ENCODE results near the gene PUS3. TPM values are rescaled to one million over a fixed set of nuclear protein-coding genes. Genes with fewer than 3 reads are reported as not detected.

Gene PUS3
- total RNA-seq, 2 experiments from 2014 or later: 8.6 to 10.2 TPM

DNA sequence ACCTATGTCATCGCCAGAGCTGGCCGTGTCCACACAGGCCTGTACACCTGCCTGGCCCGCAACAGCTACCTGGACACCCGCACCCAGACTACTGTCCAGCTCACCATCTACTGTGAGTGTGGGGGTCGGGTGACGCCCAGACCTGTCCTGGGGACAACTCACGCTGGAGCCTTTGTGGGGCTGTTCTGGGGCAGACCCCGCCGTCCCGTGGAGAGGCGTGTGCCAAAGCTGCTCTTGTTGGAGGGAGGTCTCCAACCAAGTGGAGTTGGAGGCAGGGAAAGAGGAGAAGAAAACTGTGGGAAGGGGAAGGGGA is 47.1 kb upstream of the PUS3 start:
- no peaks in the 10 kb centered on the region for H3K9me3 ChIP-seq (ENCODE audit: low read length)
- intact Hi-C loops (cut with micrococcal nuclease; ENCODE audit: unreplicated experiment): no loop called here
- ChIA-PET POLR2A (interaction anchor here (0.6 kb wide), 1 partner anchor 190 kb away, joined by 3 read pairs; no protein-coding TSS in a partner anchor), CTCF (ENCODE audit: unreplicated experiment) (no interaction called here)
- H2AFZ ChIP-seq (ENCODE audit: low read length): no peak overlapping the region
- no peaks in the 10 kb centered on the region for H3K79me2 ChIP-seq (ENCODE audit: insufficient read depth, low read depth, low read length)
- no peak overlapping the region for H3K4me3 ChIP-seq (ENCODE audit: low read depth, low read length, poor library complexity, severe bottlenecking)
- TF ChIP-seq EZH2phosphoT487 (IDR thresholded peaks at IDR 0.05; ENCODE audit: borderline replicate concordance, low read depth, low read length) (no peak), CTCF (conservative IDR thresholded peaks at IDR 0.05; ENCODE audit: low read length) (no peak)
- no peaks in the 10 kb centered on the region for H3K36me3 ChIP-seq (ENCODE audit: insufficient read depth, low read length)
- no peak for DNase-seq (ENCODE audit: low spot score)
- H3K4me2 ChIP-seq (ENCODE audit: low read length): no peak overlapping the region
- H3K9me2 ChIP-seq (ENCODE audit: insufficient read depth, low read length): no peaks in the 10 kb centered on the region
- no TSS peak for BruUV-seq (replicated peaks)
- H3K4me1 ChIP-seq (ENCODE audit: insufficient read depth, low read length, poor library complexity, severe bottlenecking): no peaks in the 10 kb centered on the region
- no peak overlapping the region for H3K27ac ChIP-seq (ENCODE audit: low read depth, low read length, poor library complexity, severe bottlenecking)
- H4K20me1 ChIP-seq (ENCODE audit: insufficient read depth, low read length): no peaks in the 10 kb centered on the region

GRCh38 chr11:125949271-125950177 is 46.5 kb upstream of the PUS3 start:
- intact Hi-C loops (cut with micrococcal nuclease; ENCODE audit: unreplicated experiment): no loop called here
- ChIA-PET POLR2A (interaction anchor here (0.6 kb wide), 1 partner anchor 191 kb away, joined by 3 read pairs; no protein-coding TSS in a partner anchor), CTCF (ENCODE audit: unreplicated experiment) (interaction anchor here (0.5 kb wide), 1 partner anchor 1170 kb away, joined by 3 read pairs; no protein-coding TSS in a partner anchor)
- no peaks in the 10 kb centered on the region for H3K4me1 ChIP-seq (ENCODE audit: insufficient read depth, low read length, poor library complexity, severe bottlenecking)
- no peaks in the 10 kb centered on the region for H3K9me3 ChIP-seq (ENCODE audit: low read length)
- H3K27ac ChIP-seq (ENCODE audit: low read depth, low read length, poor library complexity, severe bottlenecking): no peak overlapping the region
- no peak overlapping the region for H3K4me3 ChIP-seq (ENCODE audit: low read depth, low read length, poor library complexity, severe bottlenecking)
- no peak for DNase-seq (ENCODE audit: low spot score)
- no peaks in the 10 kb centered on the region for H3K79me2 ChIP-seq (ENCODE audit: insufficient read depth, low read depth, low read length)
- H3K36me3 ChIP-seq (ENCODE audit: insufficient read depth, low read length): no peaks in the 10 kb centered on the region
- H4K20me1 ChIP-seq (ENCODE audit: insufficient read depth, low read length): no peaks in the 10 kb centered on the region
- BruUV-seq (replicated peaks): no TSS peak
- no peak overlapping the region for H3K4me2 ChIP-seq (ENCODE audit: low read length)
- no peaks in the 10 kb centered on the region for H3K9me2 ChIP-seq (ENCODE audit: insufficient read depth, low read length)
- H2AFZ ChIP-seq (ENCODE audit: low read length): no peak overlapping the region
- TF ChIP-seq EZH2phosphoT487 (IDR thresholded peaks at IDR 0.05; ENCODE audit: borderline replicate concordance, low read depth, low read length) (no peak), CTCF (conservative IDR thresholded peaks at IDR 0.05; ENCODE audit: low read length) (no peak)

All from OCI-LY7 (cell line).